Activated CD8-positive, alpha-beta memory T cell treated with anti-CD3 and anti-CD28 coated beads, Interleukin-2, amount 50 U/mL, for 4 hours (primary cell): ENCODE results near the gene ACSL5.

Experiments used
- DNase-seq: peaks from one replicate; pipeline ENCODE4 v3.0.0-alpha.2; 2020

ACSL5 gene, protein sequence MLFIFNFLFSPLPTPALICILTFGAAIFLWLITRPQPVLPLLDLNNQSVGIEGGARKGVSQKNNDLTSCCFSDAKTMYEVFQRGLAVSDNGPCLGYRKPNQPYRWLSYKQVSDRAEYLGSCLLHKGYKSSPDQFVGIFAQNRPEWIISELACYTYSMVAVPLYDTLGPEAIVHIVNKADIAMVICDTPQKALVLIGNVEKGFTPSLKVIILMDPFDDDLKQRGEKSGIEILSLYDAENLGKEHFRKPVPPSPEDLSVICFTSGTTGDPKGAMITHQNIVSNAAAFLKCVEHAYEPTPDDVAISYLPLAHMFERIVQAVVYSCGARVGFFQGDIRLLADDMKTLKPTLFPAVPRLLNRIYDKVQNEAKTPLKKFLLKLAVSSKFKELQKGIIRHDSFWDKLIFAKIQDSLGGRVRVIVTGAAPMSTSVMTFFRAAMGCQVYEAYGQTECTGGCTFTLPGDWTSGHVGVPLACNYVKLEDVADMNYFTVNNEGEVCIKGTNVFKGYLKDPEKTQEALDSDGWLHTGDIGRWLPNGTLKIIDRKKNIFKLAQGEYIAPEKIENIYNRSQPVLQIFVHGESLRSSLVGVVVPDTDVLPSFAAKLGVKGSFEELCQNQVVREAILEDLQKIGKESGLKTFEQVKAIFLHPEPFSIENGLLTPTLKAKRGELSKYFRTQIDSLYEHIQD

DNA sequence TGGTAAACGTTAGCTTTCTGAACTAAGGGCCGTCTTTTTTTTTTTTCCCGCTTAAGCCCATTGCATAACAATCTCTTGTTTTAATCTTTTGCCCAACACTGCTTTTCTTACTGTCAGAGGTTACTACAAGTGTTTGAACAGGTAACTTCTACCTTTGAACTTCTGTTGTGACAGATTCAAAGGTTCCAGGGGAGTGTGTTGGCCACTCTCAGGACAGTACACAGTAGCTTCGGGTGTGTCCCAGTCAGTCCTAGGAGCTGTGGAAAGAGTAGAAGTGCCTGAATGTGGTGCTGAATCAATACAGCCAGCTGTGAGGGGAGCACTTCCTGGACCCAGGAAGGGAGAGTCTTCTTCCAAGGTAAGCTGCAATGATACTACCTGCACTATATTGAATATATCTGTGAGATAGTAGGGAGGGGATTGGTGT, at the start of gene ACSL5:
TSS of gene ACSL5 (plus strand) at position 205 of the 427 bp plus-strand sequence. CDS start 20,831 bp downstream, outside the sequence.
- no peak for DNase-seq

DNA sequence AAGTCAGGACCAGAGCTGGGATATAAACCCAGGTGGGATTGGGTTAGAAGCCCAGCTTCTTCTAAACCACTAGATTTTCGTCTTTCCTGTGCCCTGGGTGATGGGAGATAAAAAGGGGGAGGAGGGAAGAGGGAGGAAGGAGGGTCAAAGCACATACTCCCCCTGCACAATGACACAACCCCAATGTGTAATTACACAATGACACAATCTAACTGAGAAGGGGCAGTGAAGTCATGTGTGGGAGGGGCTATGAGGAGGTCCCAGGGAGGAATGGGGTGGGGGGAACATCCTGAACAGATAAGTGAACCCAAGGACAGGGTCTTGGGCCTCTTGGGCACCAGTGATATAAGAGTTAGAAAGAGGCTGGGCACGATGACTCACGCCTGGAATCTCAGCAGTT, 46.2 kb upstream of the ACSL5 start:
- DNase-seq: no peak

DNA sequence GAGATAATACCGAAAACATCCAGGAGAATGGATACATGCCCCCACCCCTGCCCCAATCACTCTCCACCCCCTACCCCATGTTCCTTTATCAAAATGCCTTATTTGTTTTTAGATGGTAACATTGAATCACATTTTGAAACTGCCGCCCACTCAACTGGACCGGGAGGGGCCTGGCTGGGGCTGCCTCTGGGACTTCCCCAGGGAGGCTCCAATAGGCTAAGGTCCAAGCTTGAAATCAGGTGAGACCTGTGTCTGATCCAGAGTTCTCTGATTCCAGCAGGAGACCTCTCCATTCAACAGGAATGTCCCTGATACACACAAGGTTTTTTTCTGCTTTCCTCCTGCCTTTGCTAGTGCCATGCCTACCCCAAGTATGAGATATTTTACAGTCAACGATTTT, 43.8 kb upstream of the ACSL5 start:
- no peak for DNase-seq

DNA sequence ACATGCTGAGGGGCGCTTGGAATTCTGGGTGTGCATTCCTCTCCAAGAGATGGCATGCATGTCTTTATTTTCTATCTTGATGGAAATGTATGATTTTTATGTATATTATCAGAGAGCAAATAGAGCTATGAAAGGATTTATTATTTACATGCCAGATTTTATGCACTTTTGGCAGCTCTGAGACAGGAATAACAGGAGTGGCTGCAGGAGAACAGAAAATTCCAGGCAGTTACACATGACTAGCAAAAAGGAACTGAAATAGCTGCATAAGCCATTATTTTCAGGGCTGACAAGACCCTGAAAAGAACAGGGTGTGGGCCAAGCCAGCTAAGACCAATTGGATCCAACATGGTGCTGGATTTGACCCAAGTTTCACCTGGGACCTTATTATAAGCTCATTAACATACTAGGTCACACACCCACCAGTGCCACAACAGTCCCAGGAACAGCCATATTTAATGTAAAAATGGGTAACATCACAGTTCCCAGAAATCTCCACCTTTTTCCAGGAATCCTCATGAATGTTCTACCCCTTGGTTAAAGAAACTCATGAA, 43.2 kb upstream of the ACSL5 start:
- no peak for DNase-seq

DNA sequence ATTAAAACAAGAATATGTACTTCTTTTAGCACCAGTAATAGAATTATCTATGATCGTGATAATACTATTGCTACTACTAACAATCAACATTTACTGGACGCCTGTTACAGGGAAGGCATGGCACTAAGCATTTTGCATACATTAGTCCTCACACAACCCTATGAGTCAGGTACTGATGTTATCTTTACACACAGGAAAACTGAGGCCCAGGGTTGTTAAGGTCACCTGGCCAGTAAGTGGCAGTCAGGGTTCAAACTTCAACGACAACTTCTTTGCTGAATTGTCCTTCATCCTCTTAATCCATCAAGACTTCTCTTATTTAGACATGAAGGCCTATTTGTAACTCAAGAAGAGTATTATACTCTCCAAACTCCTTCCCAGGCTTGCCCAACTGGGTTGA, 41.9 kb upstream of the ACSL5 start:
- no peak for DNase-seq

DNA sequence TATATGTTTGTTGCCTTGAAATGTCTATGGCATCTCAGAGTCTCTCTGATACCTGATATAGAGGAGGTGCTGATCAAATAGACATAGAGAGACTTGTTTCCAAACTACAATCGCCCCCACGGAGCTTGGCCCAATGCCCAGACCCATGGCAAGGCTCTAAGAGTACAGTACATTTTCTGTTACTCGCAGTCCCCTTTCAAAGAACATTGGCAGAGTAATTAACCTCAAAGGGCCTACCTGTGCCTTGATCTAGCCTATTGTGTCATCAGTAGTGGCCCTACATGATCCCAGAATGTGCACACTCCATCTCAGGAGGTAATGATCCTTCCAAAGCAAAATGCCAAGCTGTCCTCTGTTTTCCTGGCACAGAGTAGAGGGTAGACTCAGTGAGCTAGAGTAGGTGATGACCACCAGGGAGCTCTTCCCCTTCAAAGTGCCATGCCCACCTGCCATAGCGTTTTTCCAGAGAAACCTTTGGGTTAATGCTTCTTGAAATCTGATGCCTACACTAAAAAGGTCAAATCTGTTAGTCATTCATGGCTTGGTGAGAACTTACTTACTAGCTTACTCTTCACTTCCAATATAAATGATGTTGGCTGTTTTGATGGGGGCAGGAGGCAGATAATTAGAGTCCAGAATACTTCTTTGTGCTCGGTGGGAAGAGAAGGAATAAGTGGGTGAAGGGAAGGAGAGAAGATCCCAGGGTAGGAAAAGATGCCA, 41.2 kb upstream of the ACSL5 start:
- no peak for DNase-seq

DNA sequence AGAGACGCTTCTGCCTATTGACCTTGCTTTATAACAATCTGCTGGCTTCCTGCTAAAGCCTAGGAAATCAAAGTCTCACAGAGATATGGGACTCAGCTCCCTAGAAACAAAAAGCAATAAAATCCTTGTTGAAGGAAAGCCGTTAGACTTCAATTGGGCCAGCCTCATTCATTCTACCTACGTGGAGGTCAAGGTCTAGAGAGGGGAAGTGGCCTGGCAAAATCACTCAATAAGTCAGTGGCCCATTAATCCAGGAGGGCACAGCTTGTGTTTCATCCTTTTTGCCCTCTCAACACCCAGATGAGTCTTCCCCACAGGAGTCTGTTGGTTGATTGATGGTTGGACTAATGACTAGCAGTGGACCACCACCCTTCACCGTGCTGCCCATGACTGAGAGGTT, 40.5 kb upstream of the ACSL5 start:
- DNase-seq: no peak

DNA sequence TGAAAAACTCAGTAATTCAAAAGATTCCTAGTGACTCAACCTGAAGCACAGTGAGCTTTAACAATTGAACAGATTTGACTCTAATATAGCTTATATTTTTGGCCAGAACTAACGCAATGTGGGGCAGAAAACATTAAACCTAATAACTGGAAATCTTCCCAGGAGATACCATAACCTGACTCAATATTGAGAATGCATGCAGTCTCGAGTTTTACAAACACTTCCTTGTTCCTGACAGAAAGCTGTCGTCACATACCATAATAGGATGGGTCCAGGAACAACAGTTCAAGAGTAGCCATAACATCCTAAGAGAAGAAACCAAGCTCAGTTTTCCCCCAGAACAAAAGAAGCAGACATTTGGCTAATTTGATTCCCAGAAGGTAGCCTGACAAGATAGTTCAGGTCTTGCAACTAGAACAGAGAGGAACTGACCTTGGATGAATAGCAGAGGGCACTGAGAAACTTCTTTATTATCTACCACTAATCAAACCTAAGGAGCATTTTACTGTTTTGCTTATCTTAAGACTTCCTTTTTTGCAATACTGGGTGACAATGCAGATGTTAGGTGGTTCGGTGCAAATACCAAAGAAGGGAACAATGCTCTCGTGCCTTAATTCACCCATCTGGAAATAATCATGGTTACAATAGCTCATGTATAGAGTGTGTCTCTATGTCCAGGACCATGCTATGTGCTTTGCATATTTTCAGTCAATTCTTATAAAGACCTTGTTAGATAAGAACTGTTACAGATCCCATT, 38.6 kb upstream of the ACSL5 start:
- DNase-seq: no peak

DNA sequence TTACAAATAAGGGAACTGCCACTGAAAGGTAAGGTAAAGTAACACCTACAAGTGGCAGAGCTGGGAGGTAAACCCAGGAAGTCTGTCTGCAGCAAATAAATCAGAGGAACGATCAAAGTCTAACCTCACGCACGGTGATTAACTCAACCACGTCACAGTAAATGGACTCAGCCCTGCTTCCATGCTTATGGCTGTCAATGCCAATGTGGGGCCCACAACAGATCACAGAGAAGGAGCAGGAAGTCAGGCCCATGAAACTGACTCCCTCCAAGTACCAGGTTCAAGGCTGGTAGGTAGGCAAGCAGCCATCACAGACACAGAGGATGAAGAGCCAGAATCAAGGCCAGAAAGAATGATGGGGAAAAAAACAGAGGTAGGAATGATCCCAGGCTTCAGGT, 38.0 kb upstream of the ACSL5 start:
- no peak for DNase-seq

DNA sequence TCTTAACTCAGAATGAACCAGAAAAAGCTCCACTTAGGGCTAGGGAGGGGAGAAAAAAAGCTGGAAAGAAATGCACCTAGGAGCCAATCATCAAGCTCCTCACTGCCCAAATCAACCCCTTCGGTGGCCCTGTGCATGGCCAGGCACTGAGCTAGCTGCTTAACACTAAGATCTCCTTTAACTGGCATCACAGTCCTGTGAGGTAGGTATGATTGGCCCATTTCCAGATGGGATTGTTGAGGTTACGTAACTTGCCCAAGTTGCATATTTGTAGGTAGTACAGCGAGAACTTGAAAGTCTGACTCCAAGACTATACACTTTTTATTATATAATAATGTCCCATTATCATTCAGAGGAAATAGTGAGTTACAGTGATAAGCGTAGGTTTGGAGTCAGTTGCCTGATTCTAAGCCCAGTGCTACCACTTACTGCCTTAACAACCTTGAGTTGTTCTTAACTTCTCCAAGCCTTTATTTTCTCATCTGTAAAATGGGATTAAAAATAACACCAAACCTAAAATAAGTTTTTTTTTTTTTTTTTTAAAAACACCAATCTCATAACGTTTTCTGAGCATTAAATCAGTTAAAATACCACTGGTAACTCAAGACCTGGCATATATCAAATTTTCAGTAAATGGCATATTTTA, 37.2 kb upstream of the ACSL5 start:
- no peak for DNase-seq

DNA sequence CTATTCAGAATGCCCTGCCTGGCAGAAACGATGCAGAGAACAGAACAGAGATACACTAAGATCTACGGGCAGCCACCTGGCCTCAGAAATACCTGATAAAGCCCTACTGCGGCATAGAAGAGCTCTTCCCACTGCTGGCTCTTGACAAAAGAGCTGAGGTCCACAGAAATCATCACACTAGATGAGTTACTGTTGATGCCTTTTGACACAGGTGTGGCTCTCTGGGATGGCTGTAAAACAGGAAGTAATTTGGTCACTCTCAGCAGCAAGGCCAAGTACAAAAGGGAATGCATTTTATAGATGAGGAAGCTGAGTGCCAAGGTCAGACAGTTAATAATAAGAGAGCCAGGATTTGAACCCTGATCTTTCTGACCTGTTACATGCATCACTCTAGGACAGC, 35.0 kb upstream of the ACSL5 start:
- no peak for DNase-seq

DNA sequence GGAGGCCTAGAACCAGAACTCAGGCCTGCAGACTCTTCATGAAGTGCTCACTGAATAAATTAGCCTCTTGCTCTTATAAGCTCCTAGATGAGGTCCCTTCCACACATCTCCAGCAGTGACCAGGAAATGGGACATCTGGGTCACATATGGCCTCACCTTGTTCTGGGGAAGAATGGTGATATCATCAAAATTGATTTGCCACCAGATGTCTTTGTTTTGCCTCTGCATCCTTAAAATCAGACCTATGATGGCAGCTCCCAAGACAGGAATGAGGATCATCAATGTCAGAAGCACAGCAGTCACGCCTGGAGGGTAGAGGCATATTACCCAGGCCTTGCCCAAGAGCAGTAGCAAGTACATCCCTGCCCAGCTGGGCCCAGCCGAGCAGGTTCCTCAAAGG, 33.3 kb upstream of the ACSL5 start:
- DNase-seq: no peak

DNA sequence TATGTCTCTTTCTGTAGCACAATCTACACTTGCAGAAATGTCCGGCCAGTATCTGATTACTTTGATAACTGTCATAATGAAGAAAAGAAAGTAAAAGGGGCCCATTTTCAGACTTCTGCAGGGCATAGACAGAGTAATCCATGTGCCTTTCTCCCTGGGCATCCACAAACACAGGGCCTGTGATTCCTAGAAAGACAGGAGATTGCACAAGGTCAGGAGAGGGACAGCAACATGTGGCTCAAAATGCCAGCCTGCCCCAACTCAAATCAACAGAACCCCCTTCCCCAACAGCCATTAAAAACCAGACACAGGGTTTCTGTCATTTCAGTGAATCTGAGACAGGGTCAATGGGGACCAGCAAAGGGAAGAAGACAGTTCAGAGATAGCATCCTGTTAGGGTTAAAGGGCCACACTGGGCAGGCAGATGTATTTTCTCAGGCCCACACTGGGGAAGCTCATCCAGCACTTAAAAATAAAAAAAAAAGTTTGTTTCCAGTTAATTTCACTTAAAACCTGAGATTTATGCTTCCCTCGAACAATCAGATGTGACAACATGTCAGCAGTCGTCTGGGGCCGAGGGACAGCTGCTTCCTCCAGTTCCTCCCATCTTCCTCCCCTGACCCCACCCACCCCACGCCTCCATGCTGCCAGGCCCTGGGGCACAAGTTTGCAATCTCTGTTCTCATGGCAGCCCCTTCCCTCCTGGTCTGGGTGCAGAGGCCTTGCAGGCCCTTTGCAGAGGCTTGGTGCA, 30.7 kb upstream of the ACSL5 start:
- no peak for DNase-seq

DNA sequence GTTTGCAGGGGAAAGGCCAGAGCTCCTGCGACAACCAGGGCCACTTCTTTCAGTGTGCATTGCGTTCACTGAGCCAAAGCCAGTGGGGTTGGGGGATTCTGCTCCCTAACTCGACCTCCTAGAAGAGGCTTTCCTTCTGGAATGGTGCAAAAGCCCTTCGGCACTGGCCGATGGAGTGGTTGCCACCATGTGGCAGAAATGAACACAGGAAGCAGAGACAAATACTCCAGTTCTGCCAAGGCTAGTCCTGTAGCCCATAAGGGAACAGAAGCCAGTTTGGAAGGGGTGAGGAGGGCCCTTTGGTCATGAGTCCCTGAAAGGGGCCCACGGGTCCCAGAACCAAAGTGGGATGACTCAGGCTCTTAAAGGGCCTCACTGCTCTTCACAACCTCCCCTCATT, 29.7 kb upstream of the ACSL5 start:
- no peak for DNase-seq

DNA sequence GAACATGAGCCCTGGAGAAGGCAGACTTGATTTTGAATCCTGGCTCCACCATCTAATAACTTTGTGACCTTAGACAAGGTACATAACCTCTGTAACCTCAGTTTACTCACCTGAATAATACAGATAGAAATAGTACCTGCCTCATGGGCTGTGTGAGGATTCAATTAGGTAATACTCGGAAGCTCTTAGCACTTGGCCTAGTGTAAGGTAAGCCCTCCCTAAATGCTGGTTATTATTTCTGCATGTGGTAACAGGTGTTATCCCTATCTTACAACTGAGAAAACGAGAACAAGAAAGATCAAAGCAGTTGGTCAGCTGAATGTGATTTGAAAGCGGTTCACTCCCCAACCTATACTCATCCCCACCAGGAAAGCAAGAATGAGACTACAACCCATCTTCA, 28.7 kb upstream of the ACSL5 start:
- DNase-seq: no peak

DNA sequence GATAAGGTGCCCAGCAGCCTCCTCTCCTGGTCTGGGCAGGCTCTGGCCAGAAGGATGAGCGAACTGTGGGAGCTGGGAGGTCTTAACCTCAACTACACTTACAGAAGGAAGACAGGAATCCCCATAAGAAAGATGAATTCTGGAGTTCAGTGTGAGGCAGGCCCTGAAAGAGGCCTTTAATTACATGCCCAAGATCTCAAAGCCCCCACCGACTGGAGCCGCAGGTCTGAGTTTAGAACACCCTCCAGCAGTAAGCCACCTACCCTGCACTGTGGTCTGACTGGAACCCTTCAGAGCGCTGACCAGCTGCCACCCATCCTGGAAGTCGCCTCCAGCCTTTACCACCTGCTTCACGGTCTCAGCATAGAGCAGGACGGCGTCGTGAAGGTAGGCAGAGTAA, 28.2 kb upstream of the ACSL5 start:
- DNase-seq: no peak

DNA sequence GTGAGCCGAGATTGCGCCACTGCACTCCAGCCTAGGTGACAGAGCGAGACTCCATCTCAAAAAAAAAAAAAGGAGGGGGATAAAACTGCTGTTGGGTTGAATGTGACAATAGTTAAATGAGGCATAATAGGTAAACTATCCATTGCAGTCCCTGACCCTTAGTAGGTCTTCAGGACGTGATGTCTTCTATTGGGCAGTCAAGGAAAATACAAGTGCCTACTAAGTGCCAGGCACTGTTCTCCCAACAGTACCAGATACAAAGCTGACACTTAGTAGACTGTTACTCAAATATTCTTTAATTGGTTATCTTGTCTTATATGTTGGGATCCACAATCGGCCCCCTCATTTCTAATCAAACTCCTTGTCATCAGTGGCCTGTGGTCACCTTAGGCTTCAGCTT, 27.1 kb upstream of the ACSL5 start:
- DNase-seq: no peak

DNA sequence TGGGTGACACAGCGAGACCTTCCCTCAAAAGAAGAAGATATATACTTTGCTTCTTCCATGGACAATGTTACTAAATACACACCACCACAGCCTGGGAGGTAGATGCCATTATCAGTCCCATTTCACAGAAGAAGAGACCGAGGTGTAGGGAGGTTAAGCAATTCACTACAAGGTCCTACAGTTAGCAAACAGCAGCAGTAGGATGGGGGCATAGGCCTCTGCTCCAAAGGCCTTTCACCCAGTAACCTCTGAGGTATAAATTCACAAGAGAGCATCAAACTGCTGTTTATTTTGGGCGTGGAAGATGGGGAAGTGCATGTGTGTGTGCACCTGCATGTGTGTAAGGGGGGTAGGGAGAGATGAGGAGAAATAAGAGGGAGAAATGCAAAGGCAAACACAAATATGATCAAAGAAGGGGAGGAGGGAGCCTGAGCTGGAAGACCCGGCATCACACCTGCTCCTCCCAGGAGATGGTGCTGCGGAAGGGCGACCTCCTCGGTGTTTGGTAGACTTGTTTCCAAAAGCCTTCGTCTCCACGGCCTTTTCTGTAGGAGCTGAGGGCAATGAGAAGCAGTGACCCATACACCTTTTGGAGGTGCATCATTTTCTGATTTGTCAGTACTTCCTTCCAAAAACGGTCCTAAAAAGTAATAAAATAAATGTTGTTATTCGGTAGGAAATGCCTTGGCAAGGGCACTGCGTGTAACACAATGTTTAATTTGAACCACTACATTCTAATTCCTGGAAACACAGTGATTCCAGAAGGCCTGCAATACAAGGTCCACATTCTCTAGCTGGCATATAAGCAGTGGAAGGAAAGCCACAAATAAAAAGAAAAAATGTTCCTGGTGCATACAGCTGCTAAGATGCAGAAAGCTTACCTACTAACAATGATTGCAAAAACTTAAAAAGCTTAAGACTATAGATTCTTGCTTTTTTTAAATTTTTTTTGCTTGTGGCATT, 25.9 kb upstream of the ACSL5 start:
- DNase-seq: no peak

DNA sequence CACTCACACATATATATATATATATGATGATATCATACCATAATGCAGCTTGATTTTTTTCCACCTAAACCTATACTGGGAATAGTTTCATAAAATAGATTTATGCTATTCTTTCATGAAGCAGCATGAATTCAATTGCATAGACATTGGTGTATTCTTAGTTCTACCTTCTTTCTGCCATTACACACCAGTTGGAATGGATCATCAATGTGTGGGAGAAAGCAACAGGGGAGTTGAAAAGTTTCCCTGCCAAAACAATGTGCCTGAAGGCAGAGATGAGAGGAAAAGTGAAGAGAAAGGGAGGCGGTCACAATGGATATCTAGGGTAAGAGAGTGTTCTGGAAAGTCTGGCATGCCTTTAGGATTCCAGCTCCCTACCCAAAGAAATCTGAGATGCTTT, 25.2 kb upstream of the ACSL5 start:
- DNase-seq: no peak

DNA sequence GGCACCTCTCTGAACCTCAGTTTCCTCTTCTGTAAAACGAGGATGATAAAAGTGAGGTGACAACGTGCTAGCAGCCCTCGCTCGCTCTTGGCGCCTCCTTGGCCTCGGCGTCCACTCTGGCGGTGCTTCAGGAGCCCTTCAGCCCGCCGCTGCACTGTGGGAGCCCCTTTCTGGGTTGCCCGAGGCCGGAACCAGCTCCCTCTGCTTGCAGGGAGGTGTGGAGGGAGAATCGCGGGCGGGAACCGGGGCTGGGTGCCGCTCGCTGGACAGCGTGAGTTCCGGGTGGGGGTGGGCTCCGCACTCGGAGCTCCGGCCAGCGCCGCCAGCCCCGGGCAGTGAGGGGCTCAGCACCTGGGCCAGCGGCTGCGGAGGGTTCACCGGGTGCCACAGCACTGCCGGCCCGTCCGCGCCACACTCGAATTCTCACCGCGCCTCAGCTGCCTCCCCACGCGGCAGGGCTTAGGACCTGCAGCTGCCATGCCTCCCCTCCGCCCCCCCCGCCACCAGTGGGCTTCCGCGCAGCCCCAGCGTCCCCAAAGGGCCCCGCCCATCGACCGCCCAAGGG, 24.3 kb upstream of the ACSL5 start:
- no peak for DNase-seq
